C4-2B (cell line): ENCODE measurements around the gene TNFRSF8.

ENCODE experiments used
- H3K27ac ChIP-seq: fragments of 450-650 bp; 2 replicates; pipeline ENCODE4 v1.5.1; 2017
- CTCF ChIP-seq: fragments of 450-650 bp; conservative IDR thresholded peaks from 2 replicates; pipeline ENCODE4 v1.5.1; 2017; ENCODE audit warnings: mild to moderate bottlenecking
- ZFX ChIP-seq: fragments of 450-650 bp; IDR thresholded peaks from 2 replicates; pipeline ENCODE4 v1.6.1; 2017

TNFRSF8 gene

GRCh38 chr1:12111741-12112140 lies 48.6 kb downstream of the TNFRSF8 start:
- TF ChIP-seq ZFX = no peak
- TF ChIP-seq CTCF = no peak
- H3K27ac ChIP-seq = no peak overlapping the region

GRCh38 chr1:12112711-12113161 lies 49.6 kb downstream of the TNFRSF8 start:
- TF ChIP-seq CTCF (no peak), ZFX (no peak)
- H3K27ac ChIP-seq = no peak overlapping the region

- no peak overlapping the region for H3K27ac ChIP-seq
- TF ChIP-seq ZFX = no peak
- TF ChIP-seq CTCF = no peak
Measured at GRCh38 chr1:12113433-12114339, 50.6 kb downstream of the TNFRSF8 start.

- no peak overlapping the region for H3K27ac ChIP-seq
- TF ChIP-seq CTCF (no peak), ZFX (no peak)
Measured at GRCh38 chr1:12114340-12114683, 51.2 kb downstream of the TNFRSF8 start.

GRCh38 chr1:12114916-12115315 lies 51.8 kb downstream of the TNFRSF8 start:
- TF ChIP-seq ZFX (no peak), CTCF (no peak)
- no peak overlapping the region for H3K27ac ChIP-seq

DNA sequence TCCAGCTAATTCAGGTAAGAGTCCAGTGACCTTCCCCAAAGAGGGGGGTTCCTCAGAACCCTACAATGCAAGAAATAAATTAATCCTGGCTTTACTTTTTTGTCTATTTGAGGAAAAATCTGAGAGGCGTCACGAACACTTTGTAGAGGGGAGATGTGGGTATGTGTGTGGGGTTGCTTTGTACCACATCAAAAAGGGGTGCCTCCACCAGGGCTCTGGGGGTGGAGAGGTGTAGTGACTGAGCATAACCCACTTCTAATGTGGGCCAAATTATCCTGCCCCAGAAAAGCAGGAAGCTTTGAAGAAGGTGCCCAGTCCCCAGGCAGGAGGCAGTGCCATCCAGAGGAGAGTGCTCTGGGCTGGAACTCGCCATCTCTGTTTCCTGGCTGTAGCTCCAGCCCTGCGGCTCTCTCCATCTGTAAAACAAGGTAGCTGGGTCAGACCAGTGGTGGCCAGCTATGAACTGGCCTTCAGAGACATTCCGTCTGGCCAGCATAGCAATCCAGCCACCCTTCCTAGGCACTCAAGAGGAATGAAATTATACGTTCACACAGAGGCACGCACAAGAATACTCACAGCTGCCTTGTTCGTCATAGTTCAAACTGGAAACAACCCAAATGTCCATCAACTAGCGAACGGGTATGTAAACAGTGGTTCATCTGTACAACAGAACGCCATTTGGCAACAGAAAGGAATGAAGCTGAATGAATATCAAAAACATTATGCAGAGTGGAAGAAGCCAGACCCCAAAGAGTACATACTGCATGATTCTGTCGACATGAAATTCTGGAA lies 58.3 kb downstream of the TNFRSF8 start:
- no peak overlapping the region for H3K27ac ChIP-seq

More for the DNA sequence above, 58.3 kb downstream of the TNFRSF8 start:
- TF ChIP-seq ZFX = no peak
- TF ChIP-seq CTCF = no peak
